ENCODE measurements around the gene LEFTY2.
"Not testable (repeated sequence)": the region's sequence is repeated elsewhere in the genome, so short reads cannot be mapped to it uniquely, and the experiment has no call there.

Gene LEFTY2

GRCh38 chr1:225974454-225974853 is 33.4 kb upstream of the LEFTY2 start:
- no peak for FAIRE-seq
- TF ChIP-seq, protein P1, sequence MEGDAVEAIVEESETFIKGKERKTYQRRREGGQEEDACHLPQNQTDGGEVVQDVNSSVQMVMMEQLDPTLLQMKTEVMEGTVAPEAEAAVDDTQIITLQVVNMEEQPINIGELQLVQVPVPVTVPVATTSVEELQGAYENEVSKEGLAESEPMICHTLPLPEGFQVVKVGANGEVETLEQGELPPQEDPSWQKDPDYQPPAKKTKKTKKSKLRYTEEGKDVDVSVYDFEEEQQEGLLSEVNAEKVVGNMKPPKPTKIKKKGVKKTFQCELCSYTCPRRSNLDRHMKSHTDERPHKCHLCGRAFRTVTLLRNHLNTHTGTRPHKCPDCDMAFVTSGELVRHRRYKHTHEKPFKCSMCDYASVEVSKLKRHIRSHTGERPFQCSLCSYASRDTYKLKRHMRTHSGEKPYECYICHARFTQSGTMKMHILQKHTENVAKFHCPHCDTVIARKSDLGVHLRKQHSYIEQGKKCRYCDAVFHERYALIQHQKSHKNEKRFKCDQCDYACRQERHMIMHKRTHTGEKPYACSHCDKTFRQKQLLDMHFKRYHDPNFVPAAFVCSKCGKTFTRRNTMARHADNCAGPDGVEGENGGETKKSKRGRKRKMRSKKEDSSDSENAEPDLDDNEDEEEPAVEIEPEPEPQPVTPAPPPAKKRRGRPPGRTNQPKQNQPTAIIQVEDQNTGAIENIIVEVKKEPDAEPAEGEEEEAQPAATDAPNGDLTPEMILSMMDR (IDR thresholded peaks at IDR 0.05; ENCODE audit: insufficient read depth, missing control alignments): no peak

GRCh38 chr1:225973158-225973557 is 32.1 kb upstream of the LEFTY2 start:
- FAIRE-seq (no peak), DNase-seq (ENCODE audit: insufficient read length, low spot score) (no peak)
- TF ChIP-seq, protein P1 (IDR thresholded peaks at IDR 0.05; ENCODE audit: insufficient read depth, missing control alignments): no peak

More at GRCh38 chr1:225974454-225974853, 33.4 kb upstream of the LEFTY2 start:
- DNase-seq (ENCODE audit: insufficient read length, low spot score): no peak

- DNase-seq (ENCODE audit: insufficient read length, low spot score) (no peak), FAIRE-seq (no peak)
- TF ChIP-seq, protein P1 (IDR thresholded peaks at IDR 0.05; ENCODE audit: insufficient read depth, missing control alignments): no peak
These were observed 31.5 kb upstream of the LEFTY2 start for GRCh38 chr1:225972344-225973152.

DNA sequence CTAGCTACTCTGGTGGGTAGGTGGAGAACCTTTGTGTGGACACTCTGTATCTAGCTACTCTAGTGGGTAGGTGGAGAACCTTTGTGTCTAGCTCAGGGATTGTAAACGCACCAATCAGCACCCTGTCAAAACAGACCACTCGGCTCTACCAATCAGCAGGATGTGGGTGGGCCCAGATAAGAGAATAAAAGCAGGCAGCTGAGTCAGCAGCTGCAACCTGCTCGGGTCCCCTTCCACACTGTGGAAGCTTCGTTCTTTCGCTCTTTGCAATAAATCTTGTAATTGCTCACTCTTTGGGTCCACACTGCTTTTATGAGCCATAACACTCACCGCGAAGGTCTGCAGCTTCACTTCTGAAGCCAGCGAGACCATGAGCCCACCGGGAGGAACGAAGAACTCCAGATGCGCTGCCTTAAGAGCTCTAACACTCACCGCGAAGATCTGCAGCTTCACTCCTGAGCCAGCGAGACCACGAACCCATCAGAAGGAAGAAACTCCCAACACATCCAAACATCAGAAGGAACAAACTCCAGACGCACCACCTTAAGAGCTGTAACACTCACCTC is 29.7 kb upstream of the LEFTY2 start:
- not testable (repeated sequence) for DNase-seq (ENCODE audit: insufficient read length, low spot score); FAIRE-seq

DNA sequence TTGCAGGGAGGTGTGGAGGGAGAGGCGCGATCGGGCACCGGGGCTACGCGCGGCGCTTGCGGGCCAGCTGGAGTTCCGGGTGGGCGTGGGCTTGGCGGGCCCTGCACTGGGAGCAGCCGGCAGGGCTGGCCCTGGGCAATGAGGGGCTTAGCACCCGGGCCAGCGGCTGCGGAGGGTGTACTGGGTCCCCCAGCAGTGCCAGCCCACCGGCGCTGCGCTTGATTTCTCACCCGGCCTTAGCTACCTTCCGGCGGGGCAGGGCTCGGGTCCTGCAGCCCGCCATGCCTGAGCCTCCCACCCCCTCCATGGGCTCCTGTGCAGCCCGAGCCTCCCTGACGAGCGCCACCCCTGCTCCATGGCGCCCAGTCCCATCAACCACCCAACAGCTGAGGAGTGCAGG is 28.7 kb upstream of the LEFTY2 start:
- FAIRE-seq; DNase-seq (ENCODE audit: insufficient read length, low spot score): not testable (repeated sequence)

DNA sequence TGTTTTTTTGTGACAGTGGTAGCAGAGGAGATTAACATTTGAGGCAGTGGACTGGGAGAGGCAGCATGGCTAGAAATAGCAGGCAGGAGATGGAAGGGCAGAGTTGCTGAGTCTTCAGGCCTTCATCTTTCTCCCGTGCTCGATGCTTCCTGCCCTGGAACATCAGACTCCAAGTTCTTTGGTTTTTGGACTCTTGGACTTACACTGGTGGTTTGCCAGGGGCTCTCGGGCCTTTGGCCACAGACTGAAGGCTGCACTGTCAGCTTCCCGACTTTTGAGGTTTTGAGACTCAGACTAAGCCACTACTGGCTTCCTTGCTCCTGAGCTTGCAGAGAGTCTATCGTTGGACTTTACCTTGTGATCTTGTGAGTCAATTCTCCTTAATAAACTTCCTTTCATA is 24.2 kb upstream of the LEFTY2 start:
- TF ChIP-seq, protein P1 (IDR thresholded peaks at IDR 0.05; ENCODE audit: insufficient read depth, missing control alignments): no peak
- no peak for FAIRE-seq
- no peak for DNase-seq (ENCODE audit: insufficient read length, low spot score)

DNA sequence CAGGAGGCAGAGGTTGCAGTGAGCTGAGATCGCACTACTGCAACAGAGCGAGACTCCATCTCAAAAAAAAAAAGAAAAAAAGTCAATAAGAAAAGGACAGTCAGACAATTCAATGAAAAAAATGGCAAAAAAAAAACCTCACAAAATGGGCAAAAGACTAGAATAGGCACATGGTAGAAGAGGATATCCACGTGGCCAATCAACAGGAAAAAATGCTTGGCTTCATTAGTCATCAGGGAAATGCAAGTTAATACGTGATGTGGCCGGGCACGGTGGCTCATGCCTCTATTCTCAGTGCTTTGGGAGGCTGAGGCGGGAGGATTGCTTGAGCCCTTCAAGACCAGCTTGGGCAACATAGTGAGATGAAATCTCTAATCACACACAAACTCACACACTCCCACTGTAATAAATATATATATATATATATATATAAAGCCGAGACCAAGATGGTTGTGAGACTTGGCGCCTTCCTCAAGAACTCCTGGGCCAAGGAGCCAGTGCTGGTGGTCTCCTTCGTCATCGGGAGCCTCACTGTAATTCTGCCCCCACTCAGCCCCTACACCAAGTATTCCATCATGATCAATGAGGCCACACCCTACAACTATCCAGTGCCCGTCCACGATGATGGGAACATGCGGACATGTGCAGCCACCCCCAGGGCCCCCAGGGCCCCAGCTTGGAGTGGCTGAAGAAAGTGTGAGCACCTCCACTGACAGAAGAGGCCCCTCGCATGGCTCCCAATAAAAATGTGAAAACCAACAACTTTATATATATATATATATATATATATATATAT is 22.9 kb upstream of the LEFTY2 start:
- TF ChIP-seq, protein P1 (IDR thresholded peaks at IDR 0.05; ENCODE audit: insufficient read depth, missing control alignments): no peak
- DNase-seq (ENCODE audit: insufficient read length, low spot score): no peak
- no peak for FAIRE-seq
